Neural cell (in vitro differentiated cells): ENCODE measurements around the gene EPHB3. TPM values are rescaled to one million over a fixed set of nuclear protein-coding genes. Genes with fewer than 3 reads are reported as not detected.

Source experiments
- H2AFZ ChIP-seq: fragments of 200-600, 300-800 bp; sonication (generic), shearing (Covaris generic); 2 replicates; pipeline ENCODE4 v1.6.0; 2014; ENCODE audit warnings: low read depth, mild to moderate bottlenecking, antibody characterized with exemption, low read length, moderate library complexity
- H3F3A ChIP-seq: fragments of 200-600 bp; shearing (Covaris generic); 2 replicates; pipeline ENCODE4 v1.6.1; 2016; ENCODE audit warnings: mild to moderate bottlenecking, moderate library complexity, mixed read lengths, antibody characterized with exemption, low read length; ENCODE audit not compliant: insufficient read depth, poor library complexity, severe bottlenecking
- H3K27ac ChIP-seq: fragments of 200-600, 300-800 bp; sonication (generic), shearing (Covaris generic); 2 replicates; pipeline ENCODE4 v1.5.1; 2014; ENCODE audit warnings: mild to moderate bottlenecking, low read length, moderate library complexity
- H3K27me3 ChIP-seq: fragments of 300-800, 200-600 bp; sonication (generic), shearing (Covaris generic); 2 replicates; pipeline ENCODE4 v1.6.0; 2014; ENCODE audit warnings: mild to moderate bottlenecking, low read depth, low read length, moderate library complexity; ENCODE audit not compliant: insufficient read depth
- H3K36me3 ChIP-seq: fragments of 300-800, 200-600 bp; sonication (generic), shearing (Covaris generic); 2 replicates; pipeline ENCODE4 v1.5.1; 2014; ENCODE audit warnings: mild to moderate bottlenecking, antibody characterized with exemption, low read length, moderate library complexity; ENCODE audit not compliant: insufficient read depth
- H3K4me2 ChIP-seq: fragments of 300-800, 200-600 bp; sonication (generic), shearing (Covaris generic); 2 replicates; pipeline ENCODE4 v1.6.0; 2014; ENCODE audit warnings: mild to moderate bottlenecking, low read length
- H3K4me3 ChIP-seq: fragments of 300-800, 200-600 bp; sonication (generic), shearing (Covaris generic); 2 replicates; pipeline ENCODE4 v1.5.1; 2014; ENCODE audit warnings: mild to moderate bottlenecking, low read length, moderate library complexity
- H3K79me2 ChIP-seq: fragments of 200-600 bp; shearing (Covaris generic); replicated peaks from 2 replicates; pipeline ENCODE4 v1.6.0; 2014; ENCODE audit warnings: mild to moderate bottlenecking, low read length, moderate library complexity; ENCODE audit not compliant: insufficient read depth
- H3K9ac ChIP-seq: fragments of 300-800, 200-600 bp; sonication (generic), shearing (Covaris generic); 2 replicates; pipeline ENCODE4 v1.6.1; 2016; ENCODE audit warnings: mild to moderate bottlenecking, low read length, mixed read lengths
- H3K9me2 ChIP-seq: fragments of 200-600 bp; shearing (Covaris generic); 2 replicates; pipeline ENCODE4 v1.6.1; 2016; ENCODE audit warnings: mild to moderate bottlenecking, low read length, mixed read lengths; ENCODE audit not compliant: insufficient read depth
- H3K9me3 ChIP-seq: fragments of 200-600, 300-800 bp; sonication (generic), shearing (Covaris generic); 2 replicates; pipeline ENCODE4 v1.6.1; 2016; ENCODE audit warnings: mild to moderate bottlenecking, mixed run types, low read length, moderate library complexity, mixed read lengths
- H4K20me1 ChIP-seq: fragments of 200-600 bp; shearing (Covaris generic); 2 replicates; pipeline ENCODE4 v1.6.1; 2016; ENCODE audit warnings: mild to moderate bottlenecking, mixed run types; ENCODE audit not compliant: insufficient read depth
- EP300 ChIP-seq: fragments of 450-650 bp; conservative IDR thresholded peaks from 2 replicates; pipeline ENCODE4 v1.6.1; 2014; ENCODE audit warnings: antibody characterized with exemption, mild to moderate bottlenecking, moderate library complexity; ENCODE audit not compliant: poor library complexity, severe bottlenecking
- EZH2 ChIP-seq: fragments of 200-600, 300-800 bp; shearing (Covaris generic), sonication (generic); IDR thresholded peaks from 2 replicates; pipeline ENCODE4 v1.6.1; 2014; ENCODE audit warnings: antibody characterized with exemption, low read length, borderline replicate concordance, mild to moderate bottlenecking; ENCODE audit not compliant: insufficient read depth, poor library complexity, severe bottlenecking
- MXI1 ChIP-seq: fragments of 450-650 bp; conservative IDR thresholded peaks from 2 replicates; pipeline ENCODE4 v1.6.1; 2014; ENCODE audit warnings: antibody characterized with exemption, mild to moderate bottlenecking; ENCODE audit not compliant: poor library complexity, severe bottlenecking
- POLR2AphosphoS5 ChIP-seq: IDR thresholded peaks from 2 replicates; pipeline ENCODE4 v1.6.1; 2012
- RAD21 ChIP-seq: fragments of 450-650 bp; conservative IDR thresholded peaks from 2 replicates; pipeline ENCODE4 v1.6.1; 2014; ENCODE audit warnings: antibody characterized with exemption, mild to moderate bottlenecking, moderate library complexity
- SMC3 ChIP-seq: fragments of 450-650 bp; conservative IDR thresholded peaks from 2 replicates; pipeline ENCODE4 v1.6.1; 2014; ENCODE audit warnings: antibody characterized with exemption, mild to moderate bottlenecking, moderate library complexity; ENCODE audit not compliant: poor library complexity
- TAF1 ChIP-seq: IDR thresholded peaks from 2 replicates; pipeline ENCODE4 v1.6.1; 2012; ENCODE audit warnings: low read depth
- polyA plus RNA-seq: library from polyadenylated mRNA; depleted of rRNA; stranded (reverse); fragments of >200 nt; gene quantifications from 2 replicates; pipeline ENCODE4 v1.2.3, GENCODE V29; 2014
- TF ChIP-seq, protein P1 (sequence below): fragments of 450-650 bp; IDR thresholded peaks from 2 replicates; pipeline ENCODE4 v1.5.1; 2014; ENCODE audit warnings: antibody characterized with exemption, mild to moderate bottlenecking, moderate library complexity; ENCODE audit not compliant: poor library complexity, severe bottlenecking
- TF ChIP-seq, protein P2 (sequence below): IDR thresholded peaks from 2 replicates; pipeline ENCODE4 v1.6.1; 2012; ENCODE audit warnings: borderline replicate concordance

Gene EPHB3
- polyA plus RNA-seq, 1 donor from 2014 or later: 4.3 TPM

DNA sequence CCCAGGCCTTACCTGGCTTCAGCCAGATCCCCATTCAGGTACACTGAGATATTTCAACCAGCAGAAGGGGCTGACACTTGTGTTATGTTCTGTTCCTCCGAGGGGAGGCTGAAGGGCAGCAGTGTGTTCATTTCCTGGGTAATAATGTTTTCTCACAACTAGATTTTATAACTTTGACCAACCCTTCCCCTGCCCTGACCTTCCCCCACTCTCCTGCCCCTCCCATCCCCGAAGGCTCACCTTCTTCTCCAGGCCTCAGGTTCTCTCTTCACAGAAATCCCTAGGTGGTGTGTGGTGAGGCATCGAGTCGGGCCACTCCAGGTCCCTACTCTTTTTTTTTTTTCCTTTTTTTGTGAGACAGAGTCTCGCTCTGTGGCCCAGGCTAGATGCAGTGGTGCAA is 34.6 kb downstream of the EPHB3 start:
- H3K9me3 ChIP-seq: no peaks in the 10 kb centered on the region
- H3K27ac ChIP-seq: no peak overlapping the region
- H3K4me2 ChIP-seq: no peak overlapping the region
- H2AFZ ChIP-seq: no peak overlapping the region
- H3K27me3 ChIP-seq: peaks cover 11% of the 10 kb centered on the region
- H3K9ac ChIP-seq: no peak overlapping the region
- no peaks in the 10 kb centered on the region for H4K20me1 ChIP-seq
- no peaks in the 10 kb centered on the region for H3K9me2 ChIP-seq
- no peaks in the 10 kb centered on the region for H3K79me2 ChIP-seq
- no peak overlapping the region for H3K4me3 ChIP-seq
- TF ChIP-seq EP300 (no peak), SMC3 (no peak), EZH2 (no peak), TAF1 (no peak), MXI1 (no peak), POLR2AphosphoS5 (no peak), RAD21 (no peak)
- TF ChIP-seq, protein P1, sequence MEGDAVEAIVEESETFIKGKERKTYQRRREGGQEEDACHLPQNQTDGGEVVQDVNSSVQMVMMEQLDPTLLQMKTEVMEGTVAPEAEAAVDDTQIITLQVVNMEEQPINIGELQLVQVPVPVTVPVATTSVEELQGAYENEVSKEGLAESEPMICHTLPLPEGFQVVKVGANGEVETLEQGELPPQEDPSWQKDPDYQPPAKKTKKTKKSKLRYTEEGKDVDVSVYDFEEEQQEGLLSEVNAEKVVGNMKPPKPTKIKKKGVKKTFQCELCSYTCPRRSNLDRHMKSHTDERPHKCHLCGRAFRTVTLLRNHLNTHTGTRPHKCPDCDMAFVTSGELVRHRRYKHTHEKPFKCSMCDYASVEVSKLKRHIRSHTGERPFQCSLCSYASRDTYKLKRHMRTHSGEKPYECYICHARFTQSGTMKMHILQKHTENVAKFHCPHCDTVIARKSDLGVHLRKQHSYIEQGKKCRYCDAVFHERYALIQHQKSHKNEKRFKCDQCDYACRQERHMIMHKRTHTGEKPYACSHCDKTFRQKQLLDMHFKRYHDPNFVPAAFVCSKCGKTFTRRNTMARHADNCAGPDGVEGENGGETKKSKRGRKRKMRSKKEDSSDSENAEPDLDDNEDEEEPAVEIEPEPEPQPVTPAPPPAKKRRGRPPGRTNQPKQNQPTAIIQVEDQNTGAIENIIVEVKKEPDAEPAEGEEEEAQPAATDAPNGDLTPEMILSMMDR: no peak
- TF ChIP-seq, protein P2, sequence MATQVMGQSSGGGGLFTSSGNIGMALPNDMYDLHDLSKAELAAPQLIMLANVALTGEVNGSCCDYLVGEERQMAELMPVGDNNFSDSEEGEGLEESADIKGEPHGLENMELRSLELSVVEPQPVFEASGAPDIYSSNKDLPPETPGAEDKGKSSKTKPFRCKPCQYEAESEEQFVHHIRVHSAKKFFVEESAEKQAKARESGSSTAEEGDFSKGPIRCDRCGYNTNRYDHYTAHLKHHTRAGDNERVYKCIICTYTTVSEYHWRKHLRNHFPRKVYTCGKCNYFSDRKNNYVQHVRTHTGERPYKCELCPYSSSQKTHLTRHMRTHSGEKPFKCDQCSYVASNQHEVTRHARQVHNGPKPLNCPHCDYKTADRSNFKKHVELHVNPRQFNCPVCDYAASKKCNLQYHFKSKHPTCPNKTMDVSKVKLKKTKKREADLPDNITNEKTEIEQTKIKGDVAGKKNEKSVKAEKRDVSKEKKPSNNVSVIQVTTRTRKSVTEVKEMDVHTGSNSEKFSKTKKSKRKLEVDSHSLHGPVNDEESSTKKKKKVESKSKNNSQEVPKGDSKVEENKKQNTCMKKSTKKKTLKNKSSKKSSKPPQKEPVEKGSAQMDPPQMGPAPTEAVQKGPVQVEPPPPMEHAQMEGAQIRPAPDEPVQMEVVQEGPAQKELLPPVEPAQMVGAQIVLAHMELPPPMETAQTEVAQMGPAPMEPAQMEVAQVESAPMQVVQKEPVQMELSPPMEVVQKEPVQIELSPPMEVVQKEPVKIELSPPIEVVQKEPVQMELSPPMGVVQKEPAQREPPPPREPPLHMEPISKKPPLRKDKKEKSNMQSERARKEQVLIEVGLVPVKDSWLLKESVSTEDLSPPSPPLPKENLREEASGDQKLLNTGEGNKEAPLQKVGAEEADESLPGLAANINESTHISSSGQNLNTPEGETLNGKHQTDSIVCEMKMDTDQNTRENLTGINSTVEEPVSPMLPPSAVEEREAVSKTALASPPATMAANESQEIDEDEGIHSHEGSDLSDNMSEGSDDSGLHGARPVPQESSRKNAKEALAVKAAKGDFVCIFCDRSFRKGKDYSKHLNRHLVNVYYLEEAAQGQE: no peak
- H3F3A ChIP-seq: no peaks in the 10 kb centered on the region
- H3K36me3 ChIP-seq: no peaks in the 10 kb centered on the region

DNA sequence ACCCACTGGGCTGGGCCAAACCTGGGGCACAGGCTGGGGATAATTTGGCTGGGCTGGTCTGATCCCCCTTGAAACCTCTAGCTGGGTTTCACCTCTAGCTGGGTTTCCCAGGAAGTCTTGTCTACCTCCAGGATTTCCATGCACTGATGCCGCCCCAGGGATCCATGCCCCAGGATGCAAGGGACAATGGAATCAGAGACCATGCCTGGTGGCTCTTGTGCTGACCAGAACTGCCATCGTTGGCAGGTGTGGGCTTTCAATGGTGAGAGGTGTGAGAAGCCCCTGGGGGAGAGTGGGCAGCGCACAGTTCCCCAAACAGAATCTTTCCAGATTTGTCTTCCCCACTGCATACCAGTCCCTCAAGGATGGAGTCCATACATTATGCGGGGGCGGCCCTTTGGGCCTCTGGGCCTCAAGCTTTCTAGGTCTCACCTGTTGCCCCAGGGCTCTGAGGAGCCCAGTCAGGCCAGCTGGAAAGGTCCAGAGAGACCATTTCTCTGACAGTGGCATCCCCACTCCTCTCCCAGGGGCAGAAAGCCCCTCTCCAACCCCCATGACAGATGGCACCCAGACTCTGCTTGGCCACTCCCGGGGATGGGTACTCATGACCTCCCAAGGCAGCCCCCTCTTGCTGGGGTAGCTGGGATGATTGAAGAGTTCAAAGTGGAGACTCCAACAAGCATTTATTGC is 35.4 kb downstream of the EPHB3 start:
- Histone ChIP-seq H4K20me1 (no peaks in the 10 kb centered on the region), H2AFZ (no peak overlapping the region), H3K9ac (no peak overlapping the region), H3F3A (no peaks in the 10 kb centered on the region), H3K9me3 (no peaks in the 10 kb centered on the region), H3K4me3 (no peak overlapping the region), H3K27ac (no peak overlapping the region), H3K4me2 (no peak overlapping the region), H3K36me3 (no peaks in the 10 kb centered on the region), H3K9me2 (no peaks in the 10 kb centered on the region), H3K27me3 (peaks cover 18% of the 10 kb centered on the region), H3K79me2 (no peaks in the 10 kb centered on the region)
- TF ChIP-seq, protein P2: no peak
- no peak for TF ChIP-seq SMC3
- no peak for TF ChIP-seq EZH2
- TF ChIP-seq POLR2AphosphoS5: no peak
- TF ChIP-seq MXI1: no peak
- TF ChIP-seq EP300: no peak
- TF ChIP-seq, protein P1: no peak
- TF ChIP-seq RAD21: no peak
- TF ChIP-seq TAF1: no peak
